HG03097 (cell line): Measurements from ENCODE around the gene RLIM.
"Not testable (repeated sequence)": the region's sequence is repeated elsewhere in the genome, so short reads cannot be mapped to it uniquely, and the experiment has no call there.

Experiments used
- ATAC-seq: cut with Tn5 transposase; IDR thresholded peaks from one replicate; pipeline ENCODE4 v1.9.1; 2021; ENCODE audit not compliant: unreplicated experiment, low FRiP score

The RLIM gene, protein sequence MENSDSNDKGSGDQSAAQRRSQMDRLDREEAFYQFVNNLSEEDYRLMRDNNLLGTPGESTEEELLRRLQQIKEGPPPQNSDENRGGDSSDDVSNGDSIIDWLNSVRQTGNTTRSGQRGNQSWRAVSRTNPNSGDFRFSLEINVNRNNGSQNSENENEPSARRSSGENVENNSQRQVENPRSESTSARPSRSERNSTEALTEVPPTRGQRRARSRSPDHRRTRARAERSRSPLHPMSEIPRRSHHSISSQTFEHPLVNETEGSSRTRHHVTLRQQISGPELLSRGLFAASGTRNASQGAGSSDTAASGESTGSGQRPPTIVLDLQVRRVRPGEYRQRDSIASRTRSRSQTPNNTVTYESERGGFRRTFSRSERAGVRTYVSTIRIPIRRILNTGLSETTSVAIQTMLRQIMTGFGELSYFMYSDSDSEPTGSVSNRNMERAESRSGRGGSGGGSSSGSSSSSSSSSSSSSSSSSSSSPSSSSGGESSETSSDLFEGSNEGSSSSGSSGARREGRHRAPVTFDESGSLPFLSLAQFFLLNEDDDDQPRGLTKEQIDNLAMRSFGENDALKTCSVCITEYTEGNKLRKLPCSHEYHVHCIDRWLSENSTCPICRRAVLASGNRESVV

GRCh38 chrX:74614093-74614909 is at the start of gene RLIM:
Gene RLIM, minus strand, starts transcription at chrX:74614624. Its CDS starts 18,647 bp downstream, at chrX:74595977.
- peak; percentile 97 for ATAC-seq

GRCh38 chrX:74656079-74656745 is 41.8 kb upstream of the RLIM start:
- ATAC-seq: no peak

GRCh38 chrX:74654953-74655352 is 40.5 kb upstream of the RLIM start:
- ATAC-seq: not testable (repeated sequence)

DNA sequence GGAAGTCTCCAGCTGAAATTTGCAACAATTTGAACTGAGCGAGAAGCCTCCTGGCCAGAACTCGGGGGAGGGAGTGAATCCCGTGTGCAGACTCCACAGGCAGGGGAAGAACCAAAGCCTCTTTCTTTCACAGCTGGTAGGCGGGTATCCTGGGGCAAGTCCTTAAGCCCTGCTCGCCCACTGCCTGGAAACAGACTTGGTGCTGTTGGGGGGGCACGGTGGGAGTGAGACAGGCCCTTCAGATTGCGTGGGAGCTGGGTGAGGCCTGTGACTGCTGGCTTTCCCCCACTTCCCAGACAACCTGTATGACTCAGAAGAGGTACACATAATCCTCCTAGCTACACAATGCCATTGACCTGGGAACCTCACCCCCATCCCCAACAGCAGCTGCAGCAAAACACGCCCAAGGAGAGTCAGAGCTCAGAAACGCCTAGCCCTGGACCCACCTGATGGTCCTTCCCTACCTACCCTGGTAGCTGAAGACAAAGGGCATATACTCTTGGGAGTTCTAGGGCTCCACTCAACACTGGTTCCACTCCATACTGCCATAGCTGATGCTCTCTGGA is 22.4 kb upstream of the RLIM start:
- ATAC-seq: no peak

DNA sequence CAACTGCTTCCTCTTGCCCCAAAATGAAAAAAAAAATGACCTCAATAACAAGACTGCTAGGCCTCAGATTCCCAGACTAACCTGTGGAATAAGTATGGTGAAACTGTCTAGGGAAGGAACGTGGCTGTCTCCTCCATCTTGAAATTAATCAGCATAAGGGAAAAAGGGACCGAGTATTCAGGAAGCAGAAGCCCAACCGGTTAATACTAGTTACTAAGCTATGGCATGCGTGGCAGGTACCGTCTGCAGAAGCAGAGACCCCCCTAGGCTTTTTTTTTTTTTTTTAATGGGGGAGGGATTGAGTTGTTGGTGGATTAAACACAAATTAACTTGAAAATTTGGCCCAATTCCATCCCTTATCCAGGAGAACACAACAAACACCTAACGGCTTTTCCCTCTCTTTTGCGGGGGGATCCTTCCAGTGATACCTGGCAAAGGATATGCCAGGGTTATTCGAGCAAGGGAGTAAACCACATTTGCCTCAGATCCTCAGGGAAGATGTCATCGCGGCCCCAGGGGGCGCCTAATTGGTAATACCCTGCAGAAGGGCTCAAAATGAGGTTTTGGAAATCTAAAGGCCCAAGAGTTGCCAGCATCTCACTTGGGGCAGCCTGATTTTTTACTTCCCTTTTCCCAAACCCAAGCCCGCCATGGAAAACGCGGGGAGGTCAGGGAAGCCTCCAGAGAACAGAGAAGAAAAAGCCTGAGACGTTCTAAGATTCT is 893 bp downstream of the RLIM start:
- ATAC-seq: no peak

DNA sequence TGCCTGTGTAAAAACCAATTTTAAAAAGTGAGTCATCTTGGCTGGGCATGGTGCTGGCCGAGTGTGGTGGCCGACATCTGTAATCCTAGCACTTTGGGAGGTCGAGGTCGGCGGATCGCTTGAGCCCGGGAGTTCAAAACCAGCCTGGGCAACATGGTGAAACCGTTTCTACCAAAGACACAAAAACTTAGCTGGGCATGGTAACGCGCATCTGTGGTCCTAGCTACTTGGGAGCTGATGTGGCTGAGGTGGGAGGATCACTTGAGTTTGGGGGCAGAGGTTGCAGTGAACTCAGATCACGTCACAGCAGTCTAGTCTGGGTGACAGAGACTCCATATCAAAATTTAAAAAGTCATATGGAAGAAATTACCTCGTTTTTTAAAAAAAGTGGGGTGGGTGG is 7.6 kb downstream of the RLIM start:
- ATAC-seq: no peak

GRCh38 chrX:74606342-74606741 is 8.1 kb downstream of the RLIM start:
- no peak for ATAC-seq

DNA sequence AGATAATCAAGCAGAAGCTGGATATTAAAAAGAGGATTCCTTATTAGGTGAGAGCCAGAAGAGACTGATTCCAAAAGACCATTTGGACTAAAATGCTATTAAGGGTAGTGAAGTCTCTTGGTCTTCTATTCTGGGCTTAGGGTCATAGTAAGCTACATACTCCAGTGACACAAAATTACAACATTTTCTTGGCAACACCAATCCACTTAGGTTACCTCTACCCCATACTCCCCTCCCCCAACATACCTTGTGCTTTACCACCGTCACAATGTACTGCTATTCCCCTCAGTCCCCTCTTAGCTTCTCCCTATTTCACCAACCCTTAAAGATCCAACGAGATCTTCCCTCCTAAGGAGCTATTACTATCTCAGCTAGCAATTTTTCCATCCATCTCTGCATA is 11.4 kb downstream of the RLIM start:
- no peak for ATAC-seq

DNA sequence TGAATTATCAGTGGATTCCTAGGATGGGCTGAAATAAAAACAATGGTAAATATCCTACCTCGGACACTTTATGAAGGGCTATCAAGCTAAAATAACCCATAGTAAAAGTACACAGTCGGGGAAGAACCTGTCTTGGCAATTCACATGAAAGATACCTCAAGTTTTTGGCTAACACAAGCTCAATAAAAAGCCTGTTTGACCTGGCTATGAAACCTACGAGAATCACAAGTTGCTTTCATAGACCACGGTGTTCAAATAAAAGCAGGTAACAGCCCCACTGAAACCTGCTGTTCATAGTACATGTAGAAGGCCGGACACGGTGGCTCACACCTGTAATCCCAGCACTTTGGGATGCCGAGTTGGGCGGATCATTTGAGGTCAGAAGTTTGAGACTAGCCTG is 12.3 kb downstream of the RLIM start:
- no peak for ATAC-seq

GRCh38 chrX:74593593-74593992 is 20.8 kb downstream of the RLIM start:
- no peak for ATAC-seq

GRCh38 chrX:74585766-74586165 is 28.7 kb downstream of the RLIM start:
- ATAC-seq: no peak

DNA sequence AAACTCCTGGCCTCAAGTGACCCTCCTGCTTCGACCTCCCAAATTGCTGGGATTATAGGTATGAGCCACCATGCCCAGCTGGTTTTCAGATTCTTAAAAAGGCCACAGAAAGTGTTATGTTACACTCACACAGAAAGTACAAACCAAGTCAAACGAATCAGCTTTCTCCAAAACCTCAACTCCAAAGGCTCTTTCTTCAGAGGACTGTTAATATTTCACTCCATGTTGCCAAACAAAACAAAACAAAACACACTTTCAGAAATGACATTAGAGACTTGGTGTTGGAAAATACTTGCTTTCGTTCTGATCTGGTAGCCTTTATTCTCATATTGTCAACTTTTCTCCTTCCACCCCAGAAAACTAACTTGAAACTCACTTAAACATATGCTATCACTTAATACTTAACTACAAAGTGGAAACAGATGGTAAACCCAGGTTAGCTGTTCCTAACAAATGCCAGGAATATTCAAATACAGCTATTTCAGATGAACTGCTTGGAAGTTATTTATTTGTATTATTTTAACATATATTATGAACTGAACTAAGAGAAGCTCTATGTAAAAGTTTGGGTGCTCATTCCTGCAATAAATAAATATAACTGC is 34.7 kb downstream of the RLIM start:
- ATAC-seq: no peak

DNA sequence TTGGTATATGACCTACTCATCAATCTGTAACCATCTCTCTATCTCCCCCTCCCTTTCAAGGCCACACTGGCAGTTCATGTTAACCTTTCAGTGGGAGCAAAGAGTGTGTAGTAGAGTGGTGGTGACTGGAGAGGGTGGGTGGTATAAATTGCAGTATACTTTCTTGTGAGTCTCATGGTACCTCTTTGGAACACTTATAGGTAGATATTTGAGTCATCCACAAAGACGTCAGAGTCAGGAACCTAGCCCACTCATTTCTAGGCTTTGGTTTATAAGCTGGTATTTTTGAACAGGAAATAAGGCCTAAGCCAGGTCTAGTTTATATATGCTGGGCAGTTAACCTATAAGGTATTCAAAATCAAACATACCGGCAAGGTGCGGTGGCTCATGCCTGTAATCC is 36.3 kb downstream of the RLIM start:
- no peak for ATAC-seq

GRCh38 chrX:74557378-74557777 is 57.0 kb downstream of the RLIM start:
- no peak for ATAC-seq

GRCh38 chrX:74551934-74552333 is 62.5 kb downstream of the RLIM start:
- ATAC-seq: no peak

DNA sequence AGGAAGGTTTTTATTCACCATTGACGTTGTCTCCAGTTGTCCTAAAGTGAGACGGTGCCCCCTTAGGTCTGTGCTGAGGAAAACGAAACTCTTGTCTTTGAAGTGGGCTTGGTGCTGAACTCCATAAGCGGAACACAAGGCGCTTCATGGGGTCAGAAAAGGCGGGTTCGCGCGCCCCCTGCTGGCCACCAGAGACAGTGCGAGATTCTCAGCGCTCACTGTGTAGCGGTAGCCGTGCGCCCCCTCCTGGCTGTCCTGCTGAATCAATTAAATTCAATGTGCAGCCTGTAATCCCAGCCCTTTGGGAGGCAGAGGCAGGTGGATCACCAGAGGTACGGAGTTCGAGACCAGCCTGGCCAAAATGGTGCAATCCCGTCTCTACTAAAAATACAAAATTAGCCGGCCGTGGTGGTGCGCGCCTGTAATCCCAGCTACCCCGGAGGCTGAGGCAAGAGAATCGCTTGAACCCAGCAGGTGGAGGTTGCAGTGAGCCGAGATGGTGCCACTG is 64.1 kb downstream of the RLIM start:
- ATAC-seq: peak; percentile 80

- ATAC-seq: no peak
Measured at GRCh38 chrX:74546984-74547383, 67.4 kb downstream of the RLIM start.

GRCh38 chrX:74545880-74546523 is 68.4 kb downstream of the RLIM start:
- no peak for ATAC-seq
